ENCODE results near the gene PLTP.

Gene PLTP

GRCh38 chr20:45867819-45868176 lies 44.2 kb downstream of the PLTP start:
- no peaks in the 10 kb centered on the region for H3K9me3 ChIP-seq (ENCODE audit: insufficient read depth, low read depth, low read length)
- no peaks in the 10 kb centered on the region for H3K36me3 ChIP-seq (ENCODE audit: control insufficient read depth in 1 of 2, insufficient read depth in 2 of 2, low read length in 2 of 2)
- peak in 1 of 2 donors; percentile 38 for DNase-seq
- H2BK5ac ChIP-seq (ENCODE audit: low read depth, low read length, poor library complexity): no peak overlapping the region
- no peak overlapping the region for H3K27ac ChIP-seq (ENCODE audit: low read depth, low read length)
- H2AFZ ChIP-seq (ENCODE audit: insufficient read depth, low read length, poor library complexity): no peak overlapping the region
- no peak overlapping the region for H4K8ac ChIP-seq (ENCODE audit: low read depth, low read length)
- no peak overlapping the region for H3K18ac ChIP-seq (ENCODE audit: low read length)
- H2BK120ac ChIP-seq (ENCODE audit: insufficient read depth, low read length, poor library complexity): no peak overlapping the region
- peaks cover 5 to 7% of the 10 kb centered on the region in 2 experiments for H3K4me1 ChIP-seq (ENCODE audit: control insufficient read depth in 1 of 2, insufficient read depth in 2 of 2, low read length in 2 of 2)
- H3K79me2 ChIP-seq (ENCODE audit: control insufficient read depth, insufficient read depth, low read length, poor library complexity): no peaks in the 10 kb centered on the region
- no peak overlapping the region for H2AK5ac ChIP-seq (ENCODE audit: low read length)
- H3K27me3 ChIP-seq (ENCODE audit: insufficient read depth, low read length): no peaks in the 10 kb centered on the region
- H4K91ac ChIP-seq (ENCODE audit: low read depth, low read length): no peak overlapping the region
- H3K4me3 ChIP-seq (ENCODE audit: low read depth, low read length): no peak overlapping the region
- no peak overlapping the region for H3K9ac ChIP-seq (ENCODE audit: low read length)
- no peak overlapping the region for H2BK12ac ChIP-seq (ENCODE audit: low read length)
- H3K4me2 ChIP-seq (ENCODE audit: low read length): no peak overlapping the region
- H3K4ac ChIP-seq (ENCODE audit: low read depth, low read length): no peak overlapping the region
- no peaks in the 10 kb centered on the region for H3K79me1 ChIP-seq (ENCODE audit: low read length)
- H4K12ac ChIP-seq (ENCODE audit: low read depth, low read length): no peak overlapping the region
- no peak overlapping the region for H3K23ac ChIP-seq (ENCODE audit: low read length)
- H3K14ac ChIP-seq (ENCODE audit: low read length): no peak overlapping the region

DNA sequence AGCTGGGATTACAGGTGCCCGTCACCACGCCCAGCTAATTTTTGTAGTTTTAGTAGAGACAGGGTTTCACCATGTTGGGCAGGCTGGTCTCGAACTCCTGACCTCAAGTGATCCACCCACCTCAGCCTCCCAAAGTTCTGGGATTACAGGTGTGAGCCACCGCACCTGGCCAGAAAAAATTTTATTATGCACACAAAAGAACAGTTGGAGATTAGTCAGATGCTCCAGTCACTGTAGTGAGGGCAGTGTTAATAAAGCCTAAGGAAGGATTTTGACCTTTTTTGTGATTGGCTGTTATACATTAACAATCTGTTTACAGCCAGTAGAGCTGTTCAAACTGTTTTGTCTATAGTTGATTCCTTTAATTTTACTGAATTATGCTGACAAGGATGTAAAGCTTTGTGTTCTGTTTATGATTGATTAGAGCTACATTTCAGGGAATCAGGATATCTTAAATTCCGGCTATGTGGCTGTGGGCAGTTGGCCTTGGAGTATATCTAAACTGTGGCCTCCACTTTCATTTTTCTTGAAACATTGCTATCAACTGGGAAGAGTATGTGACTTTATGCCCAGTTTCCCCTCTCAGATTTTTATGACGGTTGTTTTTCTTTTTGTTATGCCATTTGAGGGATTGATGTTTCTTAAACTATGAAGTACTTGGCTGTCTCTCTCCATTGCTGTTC lies 44.7 kb downstream of the PLTP start:
- H3K79me1 ChIP-seq (ENCODE audit: low read length): no peaks in the 10 kb centered on the region
- H3K36me3 ChIP-seq (ENCODE audit: control insufficient read depth in 1 of 2, insufficient read depth in 2 of 2, low read length in 2 of 2): no peaks in the 10 kb centered on the region
- no peak overlapping the region for H2BK12ac ChIP-seq (ENCODE audit: low read length)
- no CpG with 5 or more reads among the region's 6 CpGs for WGBS (ENCODE audit: extremely low coverage, insufficient coverage, insufficient read length)
- no peak overlapping the region for H2BK120ac ChIP-seq (ENCODE audit: insufficient read depth, low read length, poor library complexity)
- no peak overlapping the region for H4K91ac ChIP-seq (ENCODE audit: low read depth, low read length)
- DNase-seq: no peak
- H3K4ac ChIP-seq (ENCODE audit: low read depth, low read length): no peak overlapping the region
- H3K79me2 ChIP-seq (ENCODE audit: control insufficient read depth, insufficient read depth, low read length, poor library complexity): no peaks in the 10 kb centered on the region
- no peak overlapping the region for H3K18ac ChIP-seq (ENCODE audit: low read length)
- peaks cover 1 to 2% of the 10 kb centered on the region in 2 experiments for H3K4me1 ChIP-seq (ENCODE audit: control insufficient read depth in 1 of 2, insufficient read depth in 2 of 2, low read length in 2 of 2)
- H2AFZ ChIP-seq (ENCODE audit: insufficient read depth, low read length, poor library complexity): no peak overlapping the region
- no peak overlapping the region for H4K12ac ChIP-seq (ENCODE audit: low read depth, low read length)
- no peak overlapping the region for H3K9ac ChIP-seq (ENCODE audit: low read length)
- H3K4me2 ChIP-seq (ENCODE audit: low read length): no peak overlapping the region
- H3K4me3 ChIP-seq (ENCODE audit: low read depth, low read length): no peak overlapping the region
- H3K9me3 ChIP-seq (ENCODE audit: insufficient read depth, low read depth, low read length): no peaks in the 10 kb centered on the region
- H3K27me3 ChIP-seq (ENCODE audit: insufficient read depth, low read length): no peaks in the 10 kb centered on the region
- H4K8ac ChIP-seq (ENCODE audit: low read depth, low read length): no peak overlapping the region
- H2BK5ac ChIP-seq (ENCODE audit: low read depth, low read length, poor library complexity): no peak overlapping the region
- H2AK5ac ChIP-seq (ENCODE audit: low read length): no peak overlapping the region
- no peak overlapping the region for H3K23ac ChIP-seq (ENCODE audit: low read length)
- H3K27ac ChIP-seq (ENCODE audit: low read depth, low read length): no peak overlapping the region
- no peak overlapping the region for H3K14ac ChIP-seq (ENCODE audit: low read length)

DNA sequence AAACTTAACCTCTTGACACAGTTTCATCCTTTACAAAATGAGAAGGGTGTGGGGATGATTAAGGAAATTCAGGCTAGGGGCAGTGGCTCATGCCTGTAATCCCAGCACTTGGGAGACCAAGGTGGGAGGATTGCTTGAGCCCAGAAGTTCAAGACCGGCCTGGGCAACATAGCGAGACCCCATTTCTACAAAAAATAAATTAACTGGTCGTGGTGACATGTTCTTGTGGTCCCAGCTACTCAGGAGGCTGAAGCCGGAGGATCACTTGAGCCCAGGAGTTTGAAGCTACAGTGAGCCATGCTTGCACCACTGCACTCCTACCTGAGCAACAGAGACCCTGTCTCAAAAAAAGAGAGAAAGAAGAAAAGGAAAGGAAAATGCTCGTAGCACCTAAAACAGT lies 45.5 kb downstream of the PLTP start:
- no peak overlapping the region for H2AK5ac ChIP-seq (ENCODE audit: low read length)
- H4K8ac ChIP-seq (ENCODE audit: low read depth, low read length): no peak overlapping the region
- no peak overlapping the region for H3K23ac ChIP-seq (ENCODE audit: low read length)
- H3K79me2 ChIP-seq (ENCODE audit: control insufficient read depth, insufficient read depth, low read length, poor library complexity): no peaks in the 10 kb centered on the region
- no peak overlapping the region for H2BK12ac ChIP-seq (ENCODE audit: low read length)
- no peak overlapping the region for H2BK5ac ChIP-seq (ENCODE audit: low read depth, low read length, poor library complexity)
- no peak overlapping the region for H2AFZ ChIP-seq (ENCODE audit: insufficient read depth, low read length, poor library complexity)
- H4K91ac ChIP-seq (ENCODE audit: low read depth, low read length): no peak overlapping the region
- H3K9me3 ChIP-seq (ENCODE audit: insufficient read depth, low read depth, low read length): no peaks in the 10 kb centered on the region
- H3K4me1 ChIP-seq (ENCODE audit: control insufficient read depth in 1 of 2, insufficient read depth in 2 of 2, low read length in 2 of 2): no peaks in the 10 kb centered on the region
- no peak overlapping the region for H3K14ac ChIP-seq (ENCODE audit: low read length)
- H3K36me3 ChIP-seq (ENCODE audit: control insufficient read depth in 1 of 2, insufficient read depth in 2 of 2, low read length in 2 of 2): no peaks in the 10 kb centered on the region
- no peaks in the 10 kb centered on the region for H3K27me3 ChIP-seq (ENCODE audit: insufficient read depth, low read length)
- no peaks in the 10 kb centered on the region for H3K79me1 ChIP-seq (ENCODE audit: low read length)
- no peak overlapping the region for H3K4me2 ChIP-seq (ENCODE audit: low read length)
- WGBS (ENCODE audit: extremely low coverage, insufficient coverage, insufficient read length): no CpG with 5 or more reads among the region's 5 CpGs
- H3K4ac ChIP-seq (ENCODE audit: low read depth, low read length): no peak overlapping the region
- H3K9ac ChIP-seq (ENCODE audit: low read length): no peak overlapping the region
- DNase-seq: no peak
- H3K27ac ChIP-seq (ENCODE audit: low read depth, low read length): no peak overlapping the region
- no peak overlapping the region for H3K18ac ChIP-seq (ENCODE audit: low read length)
- H2BK120ac ChIP-seq (ENCODE audit: insufficient read depth, low read length, poor library complexity): no peak overlapping the region
- no peak overlapping the region for H3K4me3 ChIP-seq (ENCODE audit: low read depth, low read length)
- no peak overlapping the region for H4K12ac ChIP-seq (ENCODE audit: low read depth, low read length)

- no peak overlapping the region for H3K9ac ChIP-seq (ENCODE audit: low read length)
- no peaks in the 10 kb centered on the region for H3K79me1 ChIP-seq (ENCODE audit: low read length)
- no peak overlapping the region for H3K18ac ChIP-seq (ENCODE audit: low read length)
- no peak overlapping the region for H4K91ac ChIP-seq (ENCODE audit: low read depth, low read length)
- no peaks in the 10 kb centered on the region for H3K79me2 ChIP-seq (ENCODE audit: control insufficient read depth, insufficient read depth, low read length, poor library complexity)
- H3K27ac ChIP-seq (ENCODE audit: low read depth, low read length): no peak overlapping the region
- no peaks in the 10 kb centered on the region for H3K36me3 ChIP-seq (ENCODE audit: control insufficient read depth in 1 of 2, insufficient read depth in 2 of 2, low read length in 2 of 2)
- no peaks in the 10 kb centered on the region for H3K9me3 ChIP-seq (ENCODE audit: insufficient read depth, low read depth, low read length)
- H3K4ac ChIP-seq (ENCODE audit: low read depth, low read length): no peak overlapping the region
- no peak overlapping the region for H2BK12ac ChIP-seq (ENCODE audit: low read length)
- WGBS (ENCODE audit: extremely low coverage, insufficient coverage, insufficient read length): 100% methylated on average over 1 of the region's 7 CpGs
- no peak overlapping the region for H2BK5ac ChIP-seq (ENCODE audit: low read depth, low read length, poor library complexity)
- H3K4me1 ChIP-seq (ENCODE audit: control insufficient read depth in 1 of 2, insufficient read depth in 2 of 2, low read length in 2 of 2): no peaks in the 10 kb centered on the region
- H2AK5ac ChIP-seq (ENCODE audit: low read length): no peak overlapping the region
- no peak overlapping the region for H3K23ac ChIP-seq (ENCODE audit: low read length)
- no peak overlapping the region for H4K8ac ChIP-seq (ENCODE audit: low read depth, low read length)
- no peak overlapping the region for H3K14ac ChIP-seq (ENCODE audit: low read length)
- no peak overlapping the region for H2AFZ ChIP-seq (ENCODE audit: insufficient read depth, low read length, poor library complexity)
- H2BK120ac ChIP-seq (ENCODE audit: insufficient read depth, low read length, poor library complexity): no peak overlapping the region
- H3K27me3 ChIP-seq (ENCODE audit: insufficient read depth, low read length): no peaks in the 10 kb centered on the region
- H3K4me3 ChIP-seq (ENCODE audit: low read depth, low read length): no peak overlapping the region
- no peak overlapping the region for H4K12ac ChIP-seq (ENCODE audit: low read depth, low read length)
- DNase-seq: no peak
- H3K4me2 ChIP-seq (ENCODE audit: low read length): no peak overlapping the region
These were observed 48.1 kb downstream of the PLTP start for GRCh38 chr20:45863543-45864470.

All from trophoblast cell (in vitro differentiated cells and primary cell).